Mesenchymal stem cell (in vitro differentiated cells and primary cell): ENCODE data around the gene TUBA4B.

Experiments
- DNase-seq: peaks from one replicate; pipeline ENCODE4 v3.0.0-alpha.2; 2013
- H2AFZ ChIP-seq: one replicate; pipeline ENCODE4 v1.6.1; 2013; ENCODE audit warnings: low read depth, mild to moderate bottlenecking, control low read depth, inconsistent platforms, low read length, moderate library complexity
- H2AK5ac ChIP-seq: 2 replicates; pipeline ENCODE4 v1.6.1; 2013; ENCODE audit warnings: low read length, moderate library complexity, mild to moderate bottlenecking, inconsistent platforms; ENCODE audit not compliant: severe bottlenecking
- H2BK120ac ChIP-seq: one replicate; pipeline ENCODE4 v1.6.1; 2013; ENCODE audit warnings: low read depth, mild to moderate bottlenecking, inconsistent platforms, low read length, moderate library complexity
- H2BK12ac ChIP-seq, 2 experiments: one replicate each; pipeline ENCODE4 v1.6.1; 2013; ENCODE audit warnings: inconsistent platforms in 2 of 2, low read length in 2 of 2, mild to moderate bottlenecking in 2 of 2, moderate library complexity in 2 of 2, control low read depth in 1 of 2
- H2BK15ac ChIP-seq: one replicate; pipeline ENCODE4 v1.6.1; 2013; ENCODE audit warnings: mild to moderate bottlenecking, low read depth, inconsistent platforms; ENCODE audit not compliant: poor library complexity, severe bottlenecking
- H2BK5ac ChIP-seq: 2 replicates; pipeline ENCODE4 v1.6.1; 2013; ENCODE audit warnings: low read depth, mild to moderate bottlenecking, low read length, control low read depth, inconsistent platforms; ENCODE audit not compliant: poor library complexity, severe bottlenecking
- H3K14ac ChIP-seq, 2 experiments: one replicate each; pipeline ENCODE4 v1.6.1; 2013; ENCODE audit warnings: inconsistent platforms in 2 of 2, low read length in 2 of 2, control low read depth in 1 of 2, mild to moderate bottlenecking in 1 of 2, moderate library complexity in 1 of 2
- H3K18ac ChIP-seq, 2 experiments: one replicate each; pipeline ENCODE4 v1.6.1; 2013; ENCODE audit warnings: inconsistent platforms in 2 of 2, low read length in 2 of 2, control low read depth in 1 of 2, low read depth in 1 of 2, mild to moderate bottlenecking in 1 of 2
- H3K23ac ChIP-seq, 2 experiments: one replicate each; pipeline ENCODE4 v1.6.1; 2013; ENCODE audit warnings: inconsistent platforms in 2 of 2, low read length in 2 of 2, mild to moderate bottlenecking in 2 of 2, moderate library complexity in 2 of 2, control low read depth in 1 of 2
- H3K27ac ChIP-seq: 2 replicates; pipeline ENCODE4 v1.5.1; 2013; ENCODE audit warnings: mild to moderate bottlenecking, moderate library complexity, low read length, control low read depth, inconsistent platforms; ENCODE audit not compliant: poor library complexity, severe bottlenecking
- H3K27me3 ChIP-seq, 2 experiments: 2 replicates each; pipeline versions ENCODE4 v1.6.1 to v1.7.0; 2013; ENCODE audit warnings: low read length in 2 of 2, mild to moderate bottlenecking in 2 of 2, moderate library complexity in 2 of 2, control low read depth in 1 of 2, inconsistent platforms in 1 of 2; ENCODE audit not compliant: control insufficient read depth in 1 of 2, insufficient read depth in 1 of 2
- H3K36me3 ChIP-seq, 2 experiments: 2 replicates each; pipeline versions ENCODE4 v1.6.1 to v1.7.0; 2013; ENCODE audit warnings: low read length in 2 of 2, control low read depth in 1 of 2, inconsistent platforms in 1 of 2, low read depth in 1 of 2, mild to moderate bottlenecking in 1 of 2; ENCODE audit not compliant: insufficient read depth in 2 of 2, control insufficient read depth in 1 of 2
- H3K4ac ChIP-seq, 2 experiments: one replicate each; pipeline ENCODE4 v1.6.1; 2013; ENCODE audit warnings: inconsistent platforms in 2 of 2, low read length in 2 of 2, mild to moderate bottlenecking in 2 of 2, moderate library complexity in 2 of 2, control low read depth in 1 of 2, low read depth in 1 of 2
- H3K4me1 ChIP-seq: 2 replicates; pipeline ENCODE4 v1.6.1; 2013; ENCODE audit warnings: low read depth, low read length, control low read depth; ENCODE audit not compliant: control insufficient read depth, insufficient read depth
- H3K4me2 ChIP-seq: 2 replicates; pipeline ENCODE4 v1.6.1; 2013; ENCODE audit warnings: low read length, mild to moderate bottlenecking, inconsistent platforms; ENCODE audit not compliant: poor library complexity, severe bottlenecking
- H3K4me3 ChIP-seq, 2 experiments: 2 replicates each; pipeline versions ENCODE4 v1.5.1 to v1.7.0; 2013; ENCODE audit warnings: low read length in 2 of 2, mild to moderate bottlenecking in 2 of 2, control low read depth in 1 of 2, low read depth in 1 of 2; ENCODE audit not compliant: insufficient read depth in 1 of 2
- H3K79me1 ChIP-seq: replicated peaks from 2 replicates; pipeline ENCODE4 v1.6.1; 2013; ENCODE audit warnings: mild to moderate bottlenecking, control low read depth, low read length, inconsistent platforms; ENCODE audit not compliant: poor library complexity, severe bottlenecking
- H3K9ac ChIP-seq: 2 replicates; pipeline ENCODE4 v1.7.0; 2013; ENCODE audit warnings: mild to moderate bottlenecking, low read length, moderate library complexity
- H3K9me3 ChIP-seq: 2 replicates; pipeline ENCODE4 v1.7.0; 2013; ENCODE audit warnings: mild to moderate bottlenecking, low read length; ENCODE audit not compliant: control insufficient read depth
- H4K8ac ChIP-seq: one replicate; pipeline ENCODE4 v1.6.1; 2013; ENCODE audit warnings: inconsistent platforms, mild to moderate bottlenecking, low read length, moderate library complexity
- H4K91ac ChIP-seq: one replicate; pipeline ENCODE4 v1.6.1; 2013; ENCODE audit warnings: mild to moderate bottlenecking, low read length, inconsistent platforms
- WGBS: methylation state at CpG from one replicate; pipeline ENCODE4 v1.1.7; 2013; ENCODE audit warnings: mixed read lengths; 5-methylcytosine and 5-hydroxymethylcytosine counted together

Gene TUBA4B

GRCh38 chr2:219206328-219207133 is 46.5 kb upstream of the TUBA4B start, which contains the start of gene ZFAND2B:
Gene ZFAND2B, plus strand, starts transcription at chr2:219206782. Its CDS starts 206 bp downstream, at chr2:219206988.
- Histone ChIP-seq H3K4me2 (peak within 1 kb of the TSS; percentile 55), H2BK15ac (peak within 1 kb of the TSS; percentile 93), H2AK5ac (peak within 1 kb of the TSS; percentile 31), H2BK5ac (peak within 1 kb of the TSS; percentile 46), H3K9ac (peak within 1 kb of the TSS; percentile 90), H3K14ac (peak within 1 kb of the TSS in 1 of 2 experiments; percentile 64), H4K91ac (peak within 1 kb of the TSS; percentile 62), H3K4me3 (peak within 1 kb of the TSS; percentile 76 to 87), H3K9me3 (no peaks in the 10 kb centered on the region), H3K18ac (peak within 1 kb of the TSS; percentile 67 to 86), H3K23ac (no peak within 1 kb of the TSS), H3K27ac (peak within 1 kb of the TSS; percentile 89), H3K27me3 (no peaks in the 10 kb centered on the region), H2AFZ (peak within 1 kb of the TSS; percentile 66), H2BK120ac (no peak within 1 kb of the TSS), H2BK12ac (peak within 1 kb of the TSS; percentile 14 to 81), H3K79me1 (peaks cover 8% of the 10 kb centered on the region), H4K8ac (peak within 1 kb of the TSS; percentile 33), H3K4me1 (peaks cover 14% of the 10 kb centered on the region), H3K36me3 (peaks cover 29 to 38% of the 10 kb centered on the region in 2 experiments), H3K4ac (peak within 1 kb of the TSS; percentile 55 to 83)
- DNase-seq, result peak; percentile 92
- WGBS, result 1% methylated on average over 56 of the region's 76 CpGs

GRCh38 chr2:219207134-219207883 is 45.7 kb upstream of the TUBA4B start:
- Histone ChIP-seq H2AFZ (peak overlapping the region; percentile 20), H3K79me1 (peaks cover 8% of the 10 kb centered on the region), H3K4me2 (peak overlapping the region; percentile 44), H3K4me3 (peak overlapping the region; percentile 76 to 87), H3K9ac (peak overlapping the region; percentile 83), H3K36me3 (peaks cover 33 to 43% of the 10 kb centered on the region in 2 experiments), H4K91ac (no peak overlapping the region), H2BK15ac (no peak overlapping the region), H3K27me3 (no peaks in the 10 kb centered on the region), H3K4me1 (peaks cover 14% of the 10 kb centered on the region), H3K9me3 (no peaks in the 10 kb centered on the region), H3K18ac (peak overlapping the region in 1 of 2 experiments; percentile 58), H2BK120ac (peak overlapping the region; percentile 38), H2BK12ac (peak overlapping the region; percentile 14 to 81), H3K4ac (peak overlapping the region; percentile 34 to 83), H2AK5ac (peak overlapping the region; percentile 31), H3K27ac (peak overlapping the region; percentile 3), H4K8ac (peak overlapping the region; percentile 57), H3K23ac (no peak overlapping the region), H3K14ac (peak overlapping the region in 1 of 2 experiments; percentile 64), H2BK5ac (no peak overlapping the region)
- WGBS, result 23% methylated on average over 21 of the region's 22 CpGs
- peak; percentile 43 for DNase-seq

- H4K8ac ChIP-seq, result peak overlapping the region; percentile 57
- peak overlapping the region in 1 of 2 experiments; percentile 58 for H3K18ac ChIP-seq
- H3K4me2 ChIP-seq, result peak overlapping the region; percentile 44
- no peaks in the 10 kb centered on the region for H3K27me3 ChIP-seq
- no peak overlapping the region for H2AFZ ChIP-seq
- peaks cover 10% of the 10 kb centered on the region for H3K79me1 ChIP-seq
- H2AK5ac ChIP-seq, result peak overlapping the region; percentile 21
- H3K27ac ChIP-seq, result peak overlapping the region; percentile 3
- H2BK120ac ChIP-seq, result peak overlapping the region; percentile 38
- H3K23ac ChIP-seq, result no peak overlapping the region
- peaks cover 40 to 50% of the 10 kb centered on the region in 2 experiments for H3K36me3 ChIP-seq
- peak overlapping the region in 1 of 2 experiments; percentile 45 for H2BK12ac ChIP-seq
- no peak overlapping the region for H2BK5ac ChIP-seq
- H3K4me3 ChIP-seq, result peak overlapping the region in 1 of 2 experiments; percentile 87
- H3K9ac ChIP-seq, result peak overlapping the region; percentile 83
- peak; percentile 50 for DNase-seq
- no peak overlapping the region for H2BK15ac ChIP-seq
- peaks cover 14% of the 10 kb centered on the region for H3K4me1 ChIP-seq
- H3K4ac ChIP-seq, result peak overlapping the region in 1 of 2 experiments; percentile 83
- no peak overlapping the region for H4K91ac ChIP-seq
- no peaks in the 10 kb centered on the region for H3K9me3 ChIP-seq
- 85% methylated on average over 16 of the region's 17 CpGs for WGBS
- no peak overlapping the region for H3K14ac ChIP-seq
Observed at GRCh38 chr2:219207884-219208740, 44.9 kb upstream of the TUBA4B start.
